ENCODE measurements around the gene C1QC.

C1QC gene

GRCh38 chr1:22643381-22643780 lies at the start of gene C1QC:
TSS of gene C1QC (plus strand) at chr1:22643633. CDS start at chr1:22644024, 391 bp downstream.
- no peak for DNase-seq

DNA sequence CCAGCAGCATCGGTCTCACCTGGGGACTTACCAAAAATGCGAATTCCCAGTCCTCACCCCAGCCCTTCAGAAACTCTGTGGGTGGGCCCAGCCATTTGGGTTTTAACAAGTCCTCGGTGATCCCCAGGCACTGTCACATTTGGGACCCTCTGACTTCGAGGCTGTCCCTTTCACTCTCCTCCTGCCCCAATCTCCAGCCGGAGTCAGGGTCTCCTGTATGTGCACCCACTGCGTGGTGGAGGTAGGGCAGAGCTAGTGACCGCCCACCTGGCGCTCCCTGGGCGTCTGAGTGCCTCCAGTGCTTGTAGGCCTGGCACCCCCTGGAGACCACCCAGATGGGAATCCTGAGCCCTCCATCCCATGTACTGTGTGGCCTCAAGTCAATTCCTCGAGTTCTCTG lies 49.0 kb upstream of the C1QC start:
- DNase-seq = no peak

- DNase-seq = no peak
Observed at GRCh38 chr1:22595108-22595507, 48.3 kb upstream of the C1QC start.

- DNase-seq = no peak
Observed at GRCh38 chr1:22597301-22597965, 46.0 kb upstream of the C1QC start.

GRCh38 chr1:22597996-22598395 lies 45.4 kb upstream of the C1QC start:
- DNase-seq = no peak

GRCh38 chr1:22598736-22599135 lies 44.7 kb upstream of the C1QC start:
- DNase-seq = no peak

DNA sequence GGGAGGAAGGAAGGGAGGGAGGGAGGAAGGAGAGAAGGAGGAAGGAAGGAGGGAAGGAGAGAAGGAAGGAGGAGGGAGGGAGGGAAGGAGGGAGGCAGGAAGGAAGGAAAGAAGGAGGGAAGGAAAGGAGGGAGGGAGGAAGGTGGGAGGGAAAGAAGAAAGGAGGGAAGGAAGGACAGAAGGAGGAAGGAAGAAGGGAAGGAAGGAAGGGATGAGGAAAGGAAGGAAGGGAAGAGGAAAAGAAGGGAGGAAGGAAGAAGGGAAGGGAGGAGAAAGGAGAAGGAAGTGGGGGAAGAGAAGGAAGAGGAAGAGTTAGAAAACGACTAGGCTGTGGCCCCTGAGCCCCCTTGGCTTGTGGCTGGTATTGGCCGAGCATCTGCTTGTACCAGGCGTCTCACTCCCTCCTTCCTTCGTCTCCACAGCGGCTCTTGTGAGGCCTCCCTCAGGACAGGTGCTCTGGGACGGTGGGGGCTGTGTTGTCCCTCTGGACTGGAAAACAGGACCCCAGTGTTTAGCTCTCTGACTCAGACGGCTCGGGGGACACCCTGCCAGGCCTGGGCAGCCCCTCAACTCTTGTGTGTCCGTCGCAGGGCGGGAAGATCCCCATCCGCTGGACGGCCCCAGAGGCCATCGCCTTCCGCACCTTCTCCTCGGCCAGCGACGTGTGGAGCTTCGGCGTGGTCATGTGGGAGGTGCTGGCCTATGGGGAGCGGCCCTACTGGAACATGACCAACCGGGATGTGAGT lies 43.2 kb upstream of the C1QC start:
- DNase-seq = peak; percentile 69

GRCh38 chr1:22600817-22601605 lies 42.4 kb upstream of the C1QC start:
- DNase-seq = no peak

DNA sequence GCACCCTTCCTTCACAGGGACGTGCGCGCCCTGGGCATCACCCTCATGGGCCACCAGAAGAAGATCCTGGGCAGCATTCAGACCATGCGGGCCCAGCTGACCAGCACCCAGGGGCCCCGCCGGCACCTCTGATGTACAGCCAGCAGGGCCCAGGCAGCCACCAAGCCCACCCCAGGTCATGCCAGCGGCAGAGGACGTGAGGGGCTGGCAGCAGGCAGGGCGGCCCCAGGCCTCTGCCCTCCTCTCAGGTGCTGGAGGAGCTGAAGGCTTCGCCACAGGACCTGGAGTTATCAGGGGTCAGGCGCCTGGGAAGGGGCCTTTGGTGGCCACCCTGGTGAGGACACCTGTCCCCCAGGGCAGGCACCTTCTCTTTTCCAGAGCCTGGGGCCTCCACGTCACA lies 41.8 kb upstream of the C1QC start:
- no peak for DNase-seq

DNA sequence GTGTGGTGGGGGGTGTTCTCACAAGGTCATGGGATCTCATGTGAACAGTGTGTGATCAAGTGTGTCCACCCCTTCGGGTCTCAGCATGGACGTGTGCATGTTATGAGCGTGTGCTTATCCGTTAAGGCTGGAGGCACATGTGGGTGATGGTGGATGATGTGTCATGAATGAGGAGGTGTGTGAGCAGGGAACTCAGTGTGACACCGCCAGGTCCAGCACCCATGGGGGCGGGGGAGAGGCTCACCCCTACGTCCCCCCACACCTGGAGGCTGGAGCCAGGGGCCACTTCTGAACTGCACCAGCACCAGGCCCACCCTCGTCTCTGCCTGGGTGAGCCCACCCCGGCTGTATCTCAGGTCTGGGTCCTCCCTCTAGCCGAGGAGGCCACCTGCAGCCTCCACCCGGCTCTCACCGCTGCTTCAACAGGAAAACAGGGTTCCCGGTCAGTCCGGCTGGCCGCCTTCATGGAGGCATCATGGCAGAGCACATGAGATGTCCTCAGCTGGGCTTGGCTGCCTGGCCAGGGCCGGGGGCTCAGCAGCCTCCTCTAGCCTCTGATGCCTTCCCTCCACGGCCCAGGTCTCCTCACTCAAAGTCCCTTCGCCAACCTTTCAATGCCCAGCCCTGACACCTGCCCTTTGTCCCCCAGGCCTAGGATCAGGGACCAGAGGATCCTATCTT lies 41.2 kb upstream of the C1QC start:
- no peak for DNase-seq

DNA sequence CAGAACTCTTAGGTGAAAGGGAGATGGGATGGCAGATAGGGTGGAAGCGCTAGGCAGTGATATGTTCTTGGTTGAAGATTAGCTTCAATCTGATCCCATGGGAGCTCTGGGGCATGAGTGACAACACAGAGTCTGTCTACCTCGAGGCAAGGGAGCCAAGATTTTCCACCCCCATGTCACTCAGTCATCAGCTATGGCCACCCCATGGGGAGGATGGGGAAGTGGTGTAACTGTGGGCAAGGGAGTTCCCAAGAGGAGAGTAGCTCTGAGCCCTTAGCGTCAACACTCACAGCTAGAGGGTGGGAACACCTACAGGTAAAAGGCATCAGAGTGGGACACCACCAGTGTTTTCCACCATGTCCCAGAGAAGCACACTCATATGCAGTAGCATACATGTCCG lies 37.3 kb upstream of the C1QC start:
- no peak for DNase-seq

GRCh38 chr1:22607154-22607553 lies 36.3 kb upstream of the C1QC start:
- DNase-seq = no peak

GRCh38 chr1:22608361-22608760 lies 35.1 kb upstream of the C1QC start:
- DNase-seq = no peak

- peak; percentile 57 for DNase-seq
Observed at GRCh38 chr1:22609291-22609690, 34.1 kb upstream of the C1QC start.

DNA sequence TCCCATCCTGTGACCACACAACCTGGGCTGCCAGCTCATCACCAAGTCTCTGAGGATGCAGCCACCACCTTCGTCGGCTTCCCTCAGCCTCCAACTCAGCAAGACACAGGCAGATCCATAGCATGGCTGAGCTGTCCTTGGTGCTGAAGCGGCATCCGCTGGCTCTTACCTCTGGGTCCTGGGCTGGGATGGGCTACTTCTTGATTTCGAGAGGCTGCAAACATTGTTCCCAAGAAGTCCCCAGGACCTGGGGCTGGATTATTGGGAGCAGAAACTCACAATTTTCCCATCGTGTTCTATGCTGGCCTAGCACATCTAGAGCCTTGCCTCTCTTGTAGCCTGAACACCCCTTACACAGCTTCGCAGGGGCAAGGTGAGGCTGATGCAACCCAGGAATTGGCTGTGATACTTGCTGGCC lies 31.9 kb upstream of the C1QC start:
- DNase-seq = no peak

GRCh38 chr1:22612671-22613571 lies 30.5 kb upstream of the C1QC start:
- peak; percentile 40 for DNase-seq

DNA sequence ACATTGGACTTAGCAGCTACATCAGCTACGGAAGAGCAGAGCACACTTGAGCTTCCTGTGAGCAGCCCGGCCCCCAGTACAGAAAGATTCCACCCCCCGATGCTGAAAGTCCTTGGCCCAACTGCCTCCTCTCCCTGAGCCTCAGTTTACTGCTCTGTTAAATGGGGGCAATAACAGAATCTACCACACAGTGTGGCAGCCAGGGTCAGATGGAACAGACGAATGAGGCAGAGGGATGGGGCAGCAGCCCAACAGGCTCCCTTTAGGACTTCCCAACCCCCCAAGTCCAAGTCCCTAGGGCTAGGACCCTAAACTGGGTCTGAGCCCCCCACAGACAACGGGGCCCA lies 29.9 kb upstream of the C1QC start:
- DNase-seq = no peak

DNA sequence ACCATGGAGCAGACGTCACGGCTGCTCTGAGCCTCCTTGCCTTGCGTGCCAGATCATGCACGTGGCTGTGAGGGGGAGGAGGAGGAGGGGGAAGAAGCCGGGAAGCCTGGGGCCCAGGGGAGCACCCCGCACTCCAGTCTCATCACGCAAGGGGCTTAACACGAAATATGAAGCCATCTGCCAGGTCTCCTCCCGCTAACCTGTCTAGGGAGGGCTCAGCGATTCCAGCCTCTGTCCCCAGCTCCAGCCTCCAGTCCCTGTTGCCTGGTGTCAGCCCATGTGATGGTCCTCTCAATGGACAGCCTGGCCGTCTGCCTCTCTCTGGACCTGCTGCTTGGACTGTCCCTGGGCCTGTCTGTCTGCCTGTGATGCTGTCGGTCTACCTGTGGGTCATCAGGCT lies 29.5 kb upstream of the C1QC start:
- no peak for DNase-seq

GRCh38 chr1:22615886-22616285 lies 27.5 kb upstream of the C1QC start:
- DNase-seq = no peak

DNA sequence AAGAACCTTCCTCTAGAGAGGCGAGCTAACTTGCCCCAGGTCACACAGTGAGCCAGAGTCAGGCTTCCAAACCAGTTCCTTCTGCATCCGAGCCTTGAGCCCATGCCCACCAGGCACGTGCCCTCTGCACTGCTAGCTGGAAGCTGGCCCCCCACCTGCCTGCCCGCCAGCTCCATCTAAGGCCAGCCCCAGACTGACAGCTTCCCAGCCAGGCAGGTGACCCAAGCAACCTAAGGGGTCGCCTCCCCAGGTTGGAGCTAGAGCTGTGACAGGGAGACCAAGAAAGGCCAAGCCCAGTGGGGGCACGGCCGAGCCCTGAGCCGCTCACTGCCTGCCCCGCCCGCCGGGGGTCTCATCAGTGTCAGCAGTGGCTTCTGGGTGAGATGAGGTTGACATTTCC lies 26.9 kb upstream of the C1QC start:
- no peak for DNase-seq

DNA sequence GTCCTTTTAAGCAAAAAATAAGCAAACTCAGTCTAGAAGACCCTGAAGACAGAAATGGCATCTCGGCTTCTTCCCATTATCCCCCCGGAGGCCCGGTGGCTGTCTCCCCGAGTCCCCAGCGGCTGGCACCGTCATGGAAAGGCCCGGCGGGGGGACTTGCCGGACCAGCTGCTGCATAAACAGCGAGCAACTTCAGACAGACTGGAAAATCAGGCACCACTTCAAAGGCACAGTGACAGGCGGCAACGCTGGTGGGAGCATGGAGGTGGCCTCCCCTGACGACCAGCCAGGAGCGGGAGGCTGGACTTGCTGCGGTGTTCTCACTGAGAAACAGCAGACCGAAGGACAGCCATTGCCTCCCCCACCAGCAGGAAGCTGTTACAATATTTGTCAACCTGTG lies 25.4 kb upstream of the C1QC start:
- peak; percentile 61 for DNase-seq

DNA sequence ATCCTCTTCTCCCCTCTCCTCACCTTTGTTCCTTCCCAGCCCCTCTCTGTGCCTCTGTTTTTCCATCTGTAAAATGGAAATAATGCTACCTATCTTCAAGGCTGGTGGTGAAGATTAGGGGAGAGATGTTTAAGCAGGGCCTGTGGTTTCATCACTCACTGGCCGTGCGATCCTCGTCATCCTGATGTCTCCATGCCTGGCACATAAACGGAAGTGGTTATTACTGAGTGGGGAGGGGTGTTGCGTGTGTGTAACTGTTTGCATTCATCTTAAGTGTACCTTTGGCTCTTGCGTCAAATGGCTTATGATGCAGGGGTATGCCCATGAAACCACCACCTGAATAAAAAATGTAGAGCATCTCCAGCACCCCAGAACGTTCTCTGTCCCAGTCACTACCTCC lies 24.2 kb upstream of the C1QC start:
- DNase-seq = no peak

All from NCI-H146 (cell line).